Measurements from ENCODE around the gene RIMKLB.
"Not testable (repeated sequence)": the region's sequence is repeated elsewhere in the genome, so short reads cannot be mapped to it uniquely, and the experiment has no call there.

Gene RIMKLB

DNA sequence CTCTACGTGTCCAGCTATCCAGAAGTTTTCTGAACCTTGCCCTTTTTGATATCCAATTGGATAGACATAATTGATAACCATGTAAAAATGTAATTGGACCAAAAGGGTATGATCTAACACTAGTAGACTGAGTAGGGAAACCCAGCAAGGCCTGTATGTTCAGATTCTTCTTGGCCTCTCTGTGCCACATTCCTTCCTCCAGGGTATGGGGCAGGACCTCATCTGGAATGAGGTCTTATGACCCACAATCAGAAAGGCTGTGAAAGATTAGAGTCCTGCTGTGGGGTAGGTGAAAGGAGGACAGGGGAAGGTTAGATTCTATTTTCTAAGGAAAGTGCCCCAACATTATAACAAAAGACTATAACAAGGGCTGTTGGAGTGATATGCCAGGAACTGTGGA lies 73.3 kb downstream of the RIMKLB start:
- H3K4me1 ChIP-seq (ENCODE audit: control insufficient read depth, insufficient read depth, low read length, poor library complexity, severe bottlenecking): no peaks in the 10 kb centered on the region
- 80% methylated on average over 1 of the region's 1 CpG; no CpG with 5 or more reads in 1 of the 2 experiments for WGBS, 2 experiments (ENCODE audit: insufficient coverage in 2 of 2)
- H3K36me3 ChIP-seq (ENCODE audit: control insufficient read depth, insufficient read depth, low read length): peaks cover 33% of the 10 kb centered on the region
- H3K27ac ChIP-seq (ENCODE audit: low read depth, low read length, severe bottlenecking): no peak overlapping the region
- H3K4me3 ChIP-seq (ENCODE audit: extremely low read depth, insufficient read depth, low read length, poor library complexity, severe bottlenecking): no peak overlapping the region
- no peaks in the 10 kb centered on the region for H3K9me3 ChIP-seq (ENCODE audit: control insufficient read depth, low read length)

DNA sequence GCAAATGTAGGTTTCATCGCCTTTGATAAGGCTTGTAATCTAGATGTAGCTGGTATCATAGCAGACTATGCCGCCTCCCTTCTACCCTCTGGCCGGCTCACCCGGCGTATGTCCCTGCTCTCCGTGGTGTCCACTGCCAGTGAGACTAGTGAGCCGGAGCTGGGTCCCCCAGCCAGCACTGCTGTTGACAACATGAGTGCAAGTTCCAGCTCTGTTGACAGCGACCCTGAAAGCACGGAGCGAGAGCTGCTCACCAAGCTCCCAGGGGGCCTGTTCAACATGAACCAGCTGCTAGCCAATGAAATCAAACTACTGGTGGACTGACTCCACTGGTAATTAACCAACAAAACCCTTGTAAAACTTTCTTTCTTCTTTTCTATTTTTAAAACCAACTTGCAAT lies 75.7 kb downstream of the RIMKLB start:
- no peak overlapping the region for H3K27ac ChIP-seq (ENCODE audit: low read depth, low read length, severe bottlenecking)
- H3K36me3 ChIP-seq (ENCODE audit: control insufficient read depth, insufficient read depth, low read length): peaks cover 22% of the 10 kb centered on the region
- H3K4me3 ChIP-seq (ENCODE audit: extremely low read depth, insufficient read depth, low read length, poor library complexity, severe bottlenecking): no peak overlapping the region
- WGBS, 2 experiments (ENCODE audit: insufficient coverage in 2 of 2): 86 to 96% methylated on average over 5 to 10 of the region's 10 CpGs
- no peaks in the 10 kb centered on the region for H3K4me1 ChIP-seq (ENCODE audit: control insufficient read depth, insufficient read depth, low read length, poor library complexity, severe bottlenecking)
- no peaks in the 10 kb centered on the region for H3K9me3 ChIP-seq (ENCODE audit: control insufficient read depth, low read length)

DNA sequence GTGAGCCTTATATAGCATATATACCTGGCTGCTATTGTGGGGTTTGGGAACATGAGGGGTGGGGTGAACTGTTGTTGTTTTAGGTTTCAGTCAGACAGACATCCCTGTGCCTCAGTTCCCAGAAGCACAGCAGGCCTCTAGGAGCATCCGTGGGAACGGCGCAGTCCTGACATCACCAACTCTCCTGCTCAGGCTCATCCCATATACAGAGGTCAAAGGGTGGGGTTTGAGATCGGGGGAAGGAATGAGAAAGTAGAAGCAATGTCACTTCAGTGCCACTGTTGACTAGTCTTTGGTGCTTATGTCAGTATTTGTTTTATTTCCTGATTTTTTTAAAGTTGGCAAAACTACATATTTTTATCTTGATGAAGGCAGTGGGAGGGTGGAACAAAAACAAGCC lies 81.5 kb downstream of the RIMKLB start:
- peaks cover 24% of the 10 kb centered on the region for H3K36me3 ChIP-seq (ENCODE audit: control insufficient read depth, insufficient read depth, low read length)
- no CpG with 5 or more reads among the region's 4 CpGs for WGBS, 2 experiments (ENCODE audit: insufficient coverage in 2 of 2)

GRCh38 chr12:8779862-8780261 lies 82.1 kb downstream of the RIMKLB start:
- Histone ChIP-seq H3K36me3 (ENCODE audit: control insufficient read depth, insufficient read depth, low read length) (peaks cover 20% of the 10 kb centered on the region), H3K9me3 (ENCODE audit: control insufficient read depth, low read length) (no peaks in the 10 kb centered on the region), H3K27ac (ENCODE audit: low read depth, low read length, severe bottlenecking) (no peak overlapping the region), H3K4me3 (ENCODE audit: extremely low read depth, insufficient read depth, low read length, poor library complexity, severe bottlenecking) (no peak overlapping the region), H3K4me1 (ENCODE audit: control insufficient read depth, insufficient read depth, low read length, poor library complexity, severe bottlenecking) (no peaks in the 10 kb centered on the region)
- no CpG with 5 or more reads among the region's 2 CpGs for WGBS, 2 experiments (ENCODE audit: insufficient coverage in 2 of 2)

More for the DNA sequence above, 81.5 kb downstream of the RIMKLB start:
- no peak overlapping the region for H3K4me3 ChIP-seq (ENCODE audit: extremely low read depth, insufficient read depth, low read length, poor library complexity, severe bottlenecking)
- H3K27ac ChIP-seq (ENCODE audit: low read depth, low read length, severe bottlenecking): no peak overlapping the region
- no peaks in the 10 kb centered on the region for H3K9me3 ChIP-seq (ENCODE audit: control insufficient read depth, low read length)
- H3K4me1 ChIP-seq (ENCODE audit: control insufficient read depth, insufficient read depth, low read length, poor library complexity, severe bottlenecking): no peaks in the 10 kb centered on the region

DNA sequence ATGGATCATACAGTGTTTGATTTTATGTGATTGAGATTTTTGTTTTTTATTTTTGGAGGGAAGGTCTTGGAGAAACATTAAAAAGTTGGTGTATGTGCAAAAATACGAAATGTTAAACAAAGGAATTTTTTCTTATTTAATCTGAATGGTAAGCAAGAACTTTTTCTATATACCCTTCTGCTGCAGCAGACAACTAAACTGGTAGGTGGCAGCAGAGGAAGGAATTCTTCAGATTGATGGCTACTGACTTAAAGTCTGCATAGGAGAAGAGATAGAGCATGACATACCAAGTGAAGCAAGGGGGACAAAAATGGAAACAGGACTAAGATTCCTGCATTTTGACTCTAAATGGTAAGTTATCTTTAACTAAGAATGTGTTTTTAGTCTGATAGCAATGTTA lies 82.6 kb downstream of the RIMKLB start:
- no CpG with 5 or more reads among the region's 1 CpG for WGBS, 2 experiments (ENCODE audit: insufficient coverage in 2 of 2)
- Histone ChIP-seq H3K27ac (ENCODE audit: low read depth, low read length, severe bottlenecking) (no peak overlapping the region), H3K9me3 (ENCODE audit: control insufficient read depth, low read length) (no peaks in the 10 kb centered on the region), H3K4me1 (ENCODE audit: control insufficient read depth, insufficient read depth, low read length, poor library complexity, severe bottlenecking) (no peaks in the 10 kb centered on the region), H3K4me3 (ENCODE audit: extremely low read depth, insufficient read depth, low read length, poor library complexity, severe bottlenecking) (no peak overlapping the region), H3K36me3 (ENCODE audit: control insufficient read depth, insufficient read depth, low read length) (peaks cover 20% of the 10 kb centered on the region)

DNA sequence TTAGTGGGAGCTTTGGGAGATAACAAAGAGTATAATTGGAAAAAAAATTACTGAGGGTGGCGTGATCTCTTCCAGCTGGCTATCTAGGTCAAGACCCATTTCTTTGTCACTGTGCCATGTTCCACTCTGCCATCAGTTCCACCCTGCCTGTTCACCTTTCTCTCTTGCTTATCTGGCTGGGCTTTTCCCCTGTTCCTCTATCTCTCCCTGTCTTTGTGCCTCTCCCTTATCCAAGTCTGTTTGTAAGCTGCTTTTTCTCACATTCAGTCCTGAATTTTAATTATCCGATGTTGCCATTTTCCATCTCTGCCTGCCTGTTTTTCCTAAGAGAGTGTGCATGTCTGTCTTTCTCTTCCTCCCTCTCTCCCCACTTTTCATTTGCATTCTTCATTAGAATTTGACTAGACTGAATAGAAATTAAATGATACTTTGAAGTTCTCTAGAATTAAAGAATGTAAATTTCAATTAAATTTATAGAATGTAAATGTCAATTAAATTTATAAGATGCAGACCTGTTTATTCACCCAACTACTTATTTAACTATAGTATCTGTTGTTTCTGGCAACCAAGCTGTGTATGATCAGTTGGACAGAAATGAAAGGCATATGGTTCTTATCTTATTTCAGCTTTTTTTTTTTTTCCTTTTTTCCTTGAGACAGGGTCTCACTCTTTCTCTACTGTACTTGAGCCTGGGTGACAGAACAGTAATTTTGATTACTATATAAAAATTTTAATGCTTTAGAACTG lies 83.8 kb downstream of the RIMKLB start:
- 100% methylated on average over 1 to 2 of the region's 2 CpGs for WGBS, 2 experiments (ENCODE audit: insufficient coverage in 2 of 2)
- Histone ChIP-seq H3K4me3 (ENCODE audit: extremely low read depth, insufficient read depth, low read length, poor library complexity, severe bottlenecking) (no peak overlapping the region), H3K27ac (ENCODE audit: low read depth, low read length, severe bottlenecking) (no peak overlapping the region), H3K4me1 (ENCODE audit: control insufficient read depth, insufficient read depth, low read length, poor library complexity, severe bottlenecking) (no peaks in the 10 kb centered on the region), H3K36me3 (ENCODE audit: control insufficient read depth, insufficient read depth, low read length) (peaks cover 20% of the 10 kb centered on the region), H3K9me3 (ENCODE audit: control insufficient read depth, low read length) (no peaks in the 10 kb centered on the region)

GRCh38 chr12:8784290-8784888 lies 86.6 kb downstream of the RIMKLB start:
- H3K4me3 ChIP-seq (ENCODE audit: extremely low read depth, insufficient read depth, low read length, poor library complexity, severe bottlenecking): no peak overlapping the region
- no peak overlapping the region for H3K27ac ChIP-seq (ENCODE audit: low read depth, low read length, severe bottlenecking)
- peaks cover 20% of the 10 kb centered on the region for H3K36me3 ChIP-seq (ENCODE audit: control insufficient read depth, insufficient read depth, low read length)
- H3K9me3 ChIP-seq (ENCODE audit: control insufficient read depth, low read length): no peaks in the 10 kb centered on the region
- H3K4me1 ChIP-seq (ENCODE audit: control insufficient read depth, insufficient read depth, low read length, poor library complexity, severe bottlenecking): no peaks in the 10 kb centered on the region

- Histone ChIP-seq H3K4me1 (ENCODE audit: control insufficient read depth, insufficient read depth, low read length, poor library complexity, severe bottlenecking) (no peaks in the 10 kb centered on the region), H3K27ac (ENCODE audit: low read depth, low read length, severe bottlenecking) (no peak overlapping the region), H3K9me3 (ENCODE audit: control insufficient read depth, low read length) (no peaks in the 10 kb centered on the region), H3K4me3 (ENCODE audit: extremely low read depth, insufficient read depth, low read length, poor library complexity, severe bottlenecking) (no peak overlapping the region), H3K36me3 (ENCODE audit: control insufficient read depth, insufficient read depth, low read length) (peaks cover 20% of the 10 kb centered on the region)
- 88 to 90% methylated on average over 2 of the region's 4 CpGs for WGBS, 2 experiments (ENCODE audit: insufficient coverage in 2 of 2)
Observed at GRCh38 chr12:8785499-8785898, 87.7 kb downstream of the RIMKLB start.

- H3K9me3 ChIP-seq (ENCODE audit: control insufficient read depth, low read length); H3K4me3 ChIP-seq (ENCODE audit: extremely low read depth, insufficient read depth, low read length, poor library complexity, severe bottlenecking); H3K27ac ChIP-seq (ENCODE audit: low read depth, low read length, severe bottlenecking); H3K4me1 ChIP-seq (ENCODE audit: control insufficient read depth, insufficient read depth, low read length, poor library complexity, severe bottlenecking): not testable (repeated sequence)
- 96 to 100% methylated on average over 20 to 25 of the region's 28 CpGs for WGBS, 2 experiments (ENCODE audit: insufficient coverage in 2 of 2)
- H3K36me3 ChIP-seq (ENCODE audit: control insufficient read depth, insufficient read depth, low read length): peaks cover 23% of the 10 kb centered on the region
Observed at GRCh38 chr12:8787206-8787605, 89.4 kb downstream of the RIMKLB start.

DNA sequence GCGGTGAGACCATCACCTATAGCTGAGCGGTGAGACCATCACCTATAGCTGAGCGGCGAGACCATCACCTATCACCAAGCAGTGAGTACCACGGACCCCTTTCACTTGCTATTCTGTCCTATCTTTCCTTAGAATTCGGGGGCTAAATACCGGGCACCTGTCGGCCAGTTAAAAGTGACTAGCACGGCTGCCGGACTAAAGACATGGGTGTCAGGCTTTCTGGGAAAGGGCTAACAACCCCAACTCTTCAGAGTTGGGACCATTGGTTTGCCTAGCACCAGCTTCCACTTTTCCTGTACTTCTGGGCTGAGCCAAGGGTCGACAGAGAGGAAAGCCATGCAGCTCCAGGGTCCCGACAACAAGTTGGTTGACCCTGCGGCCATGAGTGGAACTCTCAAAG lies 90.9 kb downstream of the RIMKLB start:
- Histone ChIP-seq H3K36me3 (ENCODE audit: control insufficient read depth, insufficient read depth, low read length) (peaks cover 18% of the 10 kb centered on the region), H3K4me3 (ENCODE audit: extremely low read depth, insufficient read depth, low read length, poor library complexity, severe bottlenecking) (peak overlapping the region; percentile 51)
- H3K9me3 ChIP-seq (ENCODE audit: control insufficient read depth, low read length); H3K27ac ChIP-seq (ENCODE audit: low read depth, low read length, severe bottlenecking); H3K4me1 ChIP-seq (ENCODE audit: control insufficient read depth, insufficient read depth, low read length, poor library complexity, severe bottlenecking): not testable (repeated sequence)
- WGBS, 2 experiments (ENCODE audit: insufficient coverage in 2 of 2): 3 to 16% methylated on average over 9 to 10 of the region's 13 CpGs

DNA sequence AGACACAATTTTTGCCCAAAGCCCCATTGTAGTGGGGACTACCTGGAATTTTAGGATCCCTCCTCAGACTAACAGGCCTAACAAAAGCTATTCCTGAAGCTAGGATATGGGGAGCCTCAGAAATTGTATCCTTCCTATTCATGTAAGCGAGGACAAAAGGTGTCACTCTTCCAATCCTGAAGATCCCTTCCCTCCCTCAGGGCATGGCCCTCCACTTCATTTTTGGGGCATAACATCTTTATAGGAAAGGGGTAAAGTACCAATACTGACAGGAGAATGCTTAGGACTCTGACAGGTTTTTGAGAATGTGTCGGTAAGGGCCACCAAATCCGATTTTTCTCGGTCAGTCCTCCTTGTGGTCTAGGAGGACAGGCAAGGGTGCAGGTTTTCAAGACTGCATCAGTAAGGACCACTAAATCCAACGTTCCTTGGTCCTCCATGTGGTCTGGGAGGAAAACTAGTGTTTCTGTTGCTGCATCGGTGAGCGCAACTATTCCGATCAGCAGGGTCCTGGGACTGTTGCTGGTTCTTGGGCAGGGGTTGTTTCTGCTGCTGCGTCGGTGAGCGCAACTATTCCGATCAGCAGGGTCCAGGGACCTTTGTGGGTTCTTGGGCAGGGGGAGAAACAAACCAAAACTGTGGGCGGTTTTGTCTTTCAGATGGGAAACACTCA lies 91.7 kb downstream of the RIMKLB start:
- Histone ChIP-seq H3K36me3 (ENCODE audit: control insufficient read depth, insufficient read depth, low read length) (peaks cover 22% of the 10 kb centered on the region), H3K4me3 (ENCODE audit: extremely low read depth, insufficient read depth, low read length, poor library complexity, severe bottlenecking) (peak overlapping the region; percentile 51)
- not testable (repeated sequence) for H3K27ac ChIP-seq (ENCODE audit: low read depth, low read length, severe bottlenecking); H3K4me1 ChIP-seq (ENCODE audit: control insufficient read depth, insufficient read depth, low read length, poor library complexity, severe bottlenecking); H3K9me3 ChIP-seq (ENCODE audit: control insufficient read depth, low read length)
- WGBS, 2 experiments (ENCODE audit: insufficient coverage in 2 of 2): 17 to 22% methylated on average over 5 to 8 of the region's 13 CpGs
